Testis (tissue), 2 donors: ENCODE data around the gene FBXL20.

Experiments
- CTCF ChIP-seq, 3 experiments: fragments of 450-650 bp in 2 of 3; fragments of 200-600 bp in 1 of 3; sonication (generic) in 1 of 3; IDR thresholded peaks; one replicate each; pipeline ENCODE4 v1.5.1; 2016 to 2019; ENCODE audit warnings: antibody characterized with exemption in 3 of 3, mild to moderate bottlenecking in 2 of 3, moderate library complexity in 1 of 3
- POLR2A ChIP-seq: fragments of 450-650 bp; IDR thresholded peaks from one replicate; pipeline ENCODE4 v1.6.1; 2017; ENCODE audit warnings: antibody characterized with exemption, mild to moderate bottlenecking, moderate library complexity

- no peak for TF ChIP-seq CTCF (IDR thresholded peaks at IDR 0.05)
- no peak for TF ChIP-seq POLR2A
These were observed 82.8 kb downstream of the FBXL20 start for GRCh38 chr17:39318636-39319035.
